ENCODE data around the gene TSC22D2.

DNA sequence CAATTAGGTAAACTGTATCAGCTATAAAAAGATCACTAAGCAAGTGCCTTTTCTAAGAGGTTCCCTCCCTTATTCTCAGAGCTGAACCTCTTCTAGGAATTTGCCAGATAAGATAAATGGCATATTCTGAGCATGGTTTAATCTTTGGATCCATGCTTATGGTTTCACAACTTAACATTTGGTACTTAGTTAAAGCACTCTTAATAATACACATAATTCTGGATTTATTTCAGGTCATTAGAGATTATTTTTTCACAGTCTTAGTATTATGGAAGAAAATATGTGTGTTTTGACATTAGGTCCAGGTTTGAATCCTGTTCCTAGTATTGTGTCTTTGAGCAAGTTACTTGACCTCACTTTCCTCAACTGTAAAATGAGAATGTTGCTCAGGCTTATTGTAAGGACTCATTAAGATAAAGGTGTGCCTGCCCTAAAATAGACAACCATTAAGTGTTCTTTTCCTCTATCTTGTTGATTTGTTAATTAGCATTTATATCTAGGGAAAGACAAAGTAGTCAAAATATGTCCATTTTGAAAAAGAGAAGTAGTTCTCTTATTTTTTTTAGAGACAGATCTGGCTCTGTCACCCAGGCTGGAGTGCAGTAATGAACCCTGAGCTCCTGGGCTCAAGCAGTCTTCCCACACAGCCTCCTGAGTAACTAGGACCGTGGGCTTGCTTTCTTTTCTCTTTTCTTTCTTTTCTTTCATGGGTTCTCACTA, 43.4 kb downstream of the TSC22D2 start:
- no peak for TF ChIP-seq TCF7L2 (IDR thresholded peaks at IDR 0.05; ENCODE audit: low read depth, low read length)
- TF ChIP-seq, protein P1, sequence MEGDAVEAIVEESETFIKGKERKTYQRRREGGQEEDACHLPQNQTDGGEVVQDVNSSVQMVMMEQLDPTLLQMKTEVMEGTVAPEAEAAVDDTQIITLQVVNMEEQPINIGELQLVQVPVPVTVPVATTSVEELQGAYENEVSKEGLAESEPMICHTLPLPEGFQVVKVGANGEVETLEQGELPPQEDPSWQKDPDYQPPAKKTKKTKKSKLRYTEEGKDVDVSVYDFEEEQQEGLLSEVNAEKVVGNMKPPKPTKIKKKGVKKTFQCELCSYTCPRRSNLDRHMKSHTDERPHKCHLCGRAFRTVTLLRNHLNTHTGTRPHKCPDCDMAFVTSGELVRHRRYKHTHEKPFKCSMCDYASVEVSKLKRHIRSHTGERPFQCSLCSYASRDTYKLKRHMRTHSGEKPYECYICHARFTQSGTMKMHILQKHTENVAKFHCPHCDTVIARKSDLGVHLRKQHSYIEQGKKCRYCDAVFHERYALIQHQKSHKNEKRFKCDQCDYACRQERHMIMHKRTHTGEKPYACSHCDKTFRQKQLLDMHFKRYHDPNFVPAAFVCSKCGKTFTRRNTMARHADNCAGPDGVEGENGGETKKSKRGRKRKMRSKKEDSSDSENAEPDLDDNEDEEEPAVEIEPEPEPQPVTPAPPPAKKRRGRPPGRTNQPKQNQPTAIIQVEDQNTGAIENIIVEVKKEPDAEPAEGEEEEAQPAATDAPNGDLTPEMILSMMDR (IDR thresholded peaks at IDR 0.05), result no peak
- TF ChIP-seq POLR2AphosphoS5 (IDR thresholded peaks at IDR 0.05; ENCODE audit: low read depth, low read length), result no peak
- TF ChIP-seq, protein P2, sequence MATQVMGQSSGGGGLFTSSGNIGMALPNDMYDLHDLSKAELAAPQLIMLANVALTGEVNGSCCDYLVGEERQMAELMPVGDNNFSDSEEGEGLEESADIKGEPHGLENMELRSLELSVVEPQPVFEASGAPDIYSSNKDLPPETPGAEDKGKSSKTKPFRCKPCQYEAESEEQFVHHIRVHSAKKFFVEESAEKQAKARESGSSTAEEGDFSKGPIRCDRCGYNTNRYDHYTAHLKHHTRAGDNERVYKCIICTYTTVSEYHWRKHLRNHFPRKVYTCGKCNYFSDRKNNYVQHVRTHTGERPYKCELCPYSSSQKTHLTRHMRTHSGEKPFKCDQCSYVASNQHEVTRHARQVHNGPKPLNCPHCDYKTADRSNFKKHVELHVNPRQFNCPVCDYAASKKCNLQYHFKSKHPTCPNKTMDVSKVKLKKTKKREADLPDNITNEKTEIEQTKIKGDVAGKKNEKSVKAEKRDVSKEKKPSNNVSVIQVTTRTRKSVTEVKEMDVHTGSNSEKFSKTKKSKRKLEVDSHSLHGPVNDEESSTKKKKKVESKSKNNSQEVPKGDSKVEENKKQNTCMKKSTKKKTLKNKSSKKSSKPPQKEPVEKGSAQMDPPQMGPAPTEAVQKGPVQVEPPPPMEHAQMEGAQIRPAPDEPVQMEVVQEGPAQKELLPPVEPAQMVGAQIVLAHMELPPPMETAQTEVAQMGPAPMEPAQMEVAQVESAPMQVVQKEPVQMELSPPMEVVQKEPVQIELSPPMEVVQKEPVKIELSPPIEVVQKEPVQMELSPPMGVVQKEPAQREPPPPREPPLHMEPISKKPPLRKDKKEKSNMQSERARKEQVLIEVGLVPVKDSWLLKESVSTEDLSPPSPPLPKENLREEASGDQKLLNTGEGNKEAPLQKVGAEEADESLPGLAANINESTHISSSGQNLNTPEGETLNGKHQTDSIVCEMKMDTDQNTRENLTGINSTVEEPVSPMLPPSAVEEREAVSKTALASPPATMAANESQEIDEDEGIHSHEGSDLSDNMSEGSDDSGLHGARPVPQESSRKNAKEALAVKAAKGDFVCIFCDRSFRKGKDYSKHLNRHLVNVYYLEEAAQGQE (IDR thresholded peaks at IDR 0.05; ENCODE audit: insufficient read depth in 1 of 2, low read depth in 2 of 2, low read length in 1 of 2), result no peak
- no peak for TF ChIP-seq SIN3A (IDR thresholded peaks at IDR 0.05; ENCODE audit: borderline replicate concordance, insufficient read depth, low read depth, low read length)
